Adipocyte (in vitro differentiated cells): ENCODE measurements around the gene BRD3.

Experiments
- DNase-seq: peaks from one replicate; pipeline ENCODE4 v3.0.0-alpha.2; 2015; ENCODE audit warnings: low read depth
- H3K27me3 ChIP-seq: replicated peaks from 2 replicates; pipeline ENCODE4 v1.7.0; 2013; ENCODE audit warnings: mild to moderate bottlenecking, low read length, moderate library complexity; ENCODE audit not compliant: control insufficient read depth, insufficient read depth
- H3K36me3 ChIP-seq: 2 replicates; pipeline ENCODE4 v1.7.0; 2013; ENCODE audit warnings: low read length, mild to moderate bottlenecking, moderate library complexity; ENCODE audit not compliant: control insufficient read depth, insufficient read depth, severe bottlenecking
- H3K4me1 ChIP-seq: 2 replicates; pipeline ENCODE4 v1.7.0; 2013; ENCODE audit warnings: mild to moderate bottlenecking, low read length, moderate library complexity; ENCODE audit not compliant: control insufficient read depth, insufficient read depth
- H3K4me3 ChIP-seq: 2 replicates; pipeline ENCODE4 v1.7.0; 2013; ENCODE audit warnings: mild to moderate bottlenecking, low read length, moderate library complexity
- H3K9ac ChIP-seq: 2 replicates; pipeline ENCODE4 v1.7.0; 2013; ENCODE audit warnings: mild to moderate bottlenecking, low read length, moderate library complexity
- H3K9me3 ChIP-seq: 2 replicates; pipeline ENCODE4 v1.7.0; 2013; ENCODE audit warnings: mild to moderate bottlenecking, low read length, moderate library complexity; ENCODE audit not compliant: control insufficient read depth

The BRD3 gene

GRCh38 chr9:134066526-134066912 is 1.3 kb downstream of the BRD3 start:
- H3K36me3 ChIP-seq, result no peaks in the 10 kb centered on the region
- peak; percentile 56 for DNase-seq
- peak overlapping the region; percentile 94 for H3K4me3 ChIP-seq
- peaks cover 18% of the 10 kb centered on the region for H3K4me1 ChIP-seq
- H3K27me3 ChIP-seq, result peaks cover 25% of the 10 kb centered on the region
- H3K9ac ChIP-seq, result peak overlapping the region; percentile 94
- no peaks in the 10 kb centered on the region for H3K9me3 ChIP-seq

DNA sequence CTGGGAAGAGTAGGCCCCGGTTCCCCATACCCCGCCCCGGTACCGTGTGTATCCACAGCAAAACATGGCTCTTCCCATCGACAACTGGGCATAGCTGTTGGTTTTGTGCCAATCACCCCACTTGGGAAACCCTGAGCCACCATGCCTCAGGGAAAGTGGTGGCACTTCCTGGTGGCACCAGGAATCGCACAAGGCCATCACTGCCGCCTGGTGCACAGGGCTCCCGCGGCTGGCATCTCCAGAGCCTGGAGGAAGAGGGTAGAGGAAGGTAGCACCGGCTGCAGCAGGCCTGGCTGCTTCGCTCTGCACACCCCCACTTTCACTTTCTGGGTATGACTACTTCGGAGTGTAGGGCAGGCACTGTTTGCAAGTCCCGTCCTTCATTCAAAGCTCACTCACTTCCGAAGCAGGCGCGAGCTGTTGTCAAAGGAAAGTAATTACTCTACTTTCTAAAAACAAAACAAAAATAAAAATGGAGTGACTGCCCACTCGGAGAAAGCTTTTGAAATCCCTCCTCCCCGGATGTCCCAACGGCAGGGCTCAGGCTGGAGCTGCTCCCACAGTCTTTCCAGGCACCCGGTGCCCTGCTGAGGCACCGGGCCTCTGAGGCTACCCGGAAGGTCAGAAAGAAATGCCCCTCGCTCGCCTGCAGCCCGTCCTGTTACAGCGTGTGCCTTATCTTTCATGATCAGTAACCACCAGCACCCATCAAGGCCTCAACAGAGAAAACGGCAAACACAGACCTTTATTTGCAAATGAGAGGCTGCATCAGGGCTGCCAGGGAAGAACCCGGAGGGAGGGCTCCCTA is 2.0 kb downstream of the BRD3 start:
- Histone ChIP-seq H3K4me1 (peaks cover 18% of the 10 kb centered on the region), H3K9ac (peak overlapping the region; percentile 94), H3K4me3 (peak overlapping the region; percentile 94), H3K27me3 (peaks cover 18% of the 10 kb centered on the region), H3K36me3 (no peaks in the 10 kb centered on the region), H3K9me3 (no peaks in the 10 kb centered on the region)
- DNase-seq, result peak; percentile 62

DNA sequence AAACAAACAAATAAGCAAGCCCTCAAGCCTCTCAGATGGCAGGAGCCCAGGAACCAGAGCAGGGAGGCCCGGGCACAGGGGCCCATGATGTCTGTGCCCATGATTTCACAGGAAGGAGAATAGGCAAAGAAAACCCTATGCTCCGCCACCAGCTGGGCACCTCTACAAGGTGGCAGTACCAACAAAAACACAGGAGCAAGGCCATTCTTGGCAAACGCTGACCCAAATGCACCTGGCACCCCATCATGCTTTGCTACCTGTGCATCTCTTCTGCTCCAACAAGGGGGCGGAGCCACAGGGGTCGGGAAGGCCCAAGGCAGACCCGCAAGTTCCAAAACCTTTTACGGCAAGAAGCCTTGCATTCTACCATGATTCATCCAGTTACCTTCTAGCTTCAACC is 3.1 kb downstream of the BRD3 start:
- H3K9me3 ChIP-seq, result no peaks in the 10 kb centered on the region
- no peak overlapping the region for H3K4me3 ChIP-seq
- peaks cover 18% of the 10 kb centered on the region for H3K4me1 ChIP-seq
- peaks cover 6% of the 10 kb centered on the region for H3K27me3 ChIP-seq
- DNase-seq, result no peak
- no peaks in the 10 kb centered on the region for H3K36me3 ChIP-seq
- H3K9ac ChIP-seq, result no peak overlapping the region

DNA sequence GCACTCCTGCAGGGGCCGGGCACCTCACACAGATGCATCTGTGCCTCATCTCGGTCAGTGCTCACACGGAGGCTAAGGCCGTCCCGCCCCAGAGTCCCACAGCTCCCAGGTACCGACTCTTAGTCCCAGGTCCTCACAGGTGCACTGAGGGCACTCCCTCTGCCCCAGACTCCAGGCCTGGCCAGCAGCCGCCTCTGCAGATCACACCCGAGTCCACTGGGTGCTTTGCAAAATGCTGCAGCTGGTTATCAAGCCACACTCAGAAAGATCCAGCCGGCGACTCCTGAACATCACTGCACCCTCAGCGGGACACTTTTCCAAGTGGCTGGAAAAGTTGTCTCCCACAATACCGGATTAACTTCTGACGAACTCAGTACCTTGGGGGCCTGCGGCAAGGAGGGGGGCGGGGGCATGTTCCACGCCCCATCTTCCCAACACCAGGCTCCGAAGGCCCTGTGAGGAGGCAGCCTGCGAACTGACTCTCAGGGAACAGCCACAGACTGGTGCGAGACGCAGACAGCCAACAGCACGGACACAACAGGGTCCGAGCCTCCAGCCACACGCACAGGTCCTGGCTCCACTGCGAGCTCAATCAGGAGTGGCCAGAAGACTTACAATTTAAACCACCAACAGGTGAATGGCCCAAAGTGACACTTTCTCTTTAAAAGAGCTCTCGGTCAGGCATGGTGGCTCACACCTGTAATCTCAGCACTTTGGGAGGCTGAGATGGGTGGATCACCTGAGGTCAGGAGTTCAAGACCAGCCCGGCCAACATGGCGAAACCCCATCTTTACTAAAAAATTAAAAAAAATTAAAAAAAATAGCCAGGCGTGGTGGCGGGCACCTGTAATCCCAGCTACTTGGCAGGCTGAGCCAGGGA is 4.0 kb downstream of the BRD3 start:
- H3K36me3 ChIP-seq, result no peaks in the 10 kb centered on the region
- H3K9ac ChIP-seq, result no peak overlapping the region
- H3K4me3 ChIP-seq, result no peak overlapping the region
- peaks cover 17% of the 10 kb centered on the region for H3K4me1 ChIP-seq
- H3K9me3 ChIP-seq, result no peaks in the 10 kb centered on the region
- DNase-seq, result no peak
- no peaks in the 10 kb centered on the region for H3K27me3 ChIP-seq

DNA sequence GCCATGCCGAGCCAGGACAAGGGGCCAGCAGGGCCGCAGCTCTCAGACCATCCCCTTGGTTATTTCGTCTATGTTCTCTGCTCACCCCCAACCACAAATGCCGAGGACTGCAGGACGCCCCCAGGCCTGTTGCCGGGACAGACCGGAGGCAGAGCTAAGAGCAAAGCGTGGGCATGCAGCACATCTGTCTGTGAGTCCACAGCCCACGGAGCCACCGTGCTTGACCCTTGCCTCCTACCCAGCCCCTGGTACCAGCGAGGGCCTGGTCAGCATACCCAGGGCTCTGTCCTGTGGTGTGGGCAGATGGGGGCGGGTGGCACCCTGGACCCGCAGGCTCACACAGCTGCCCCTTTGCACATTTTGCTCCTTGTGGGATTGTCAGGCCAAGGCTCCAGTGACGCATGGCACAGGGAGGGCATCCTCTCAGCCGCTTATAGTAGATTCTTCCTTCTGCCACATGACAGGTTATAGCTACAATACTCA is 4.7 kb downstream of the BRD3 start:
- Histone ChIP-seq H3K4me3 (no peak overlapping the region), H3K27me3 (no peaks in the 10 kb centered on the region), H3K9ac (no peak overlapping the region), H3K9me3 (no peaks in the 10 kb centered on the region), H3K36me3 (no peaks in the 10 kb centered on the region), H3K4me1 (peaks cover 24% of the 10 kb centered on the region)
- DNase-seq, result no peak

DNA sequence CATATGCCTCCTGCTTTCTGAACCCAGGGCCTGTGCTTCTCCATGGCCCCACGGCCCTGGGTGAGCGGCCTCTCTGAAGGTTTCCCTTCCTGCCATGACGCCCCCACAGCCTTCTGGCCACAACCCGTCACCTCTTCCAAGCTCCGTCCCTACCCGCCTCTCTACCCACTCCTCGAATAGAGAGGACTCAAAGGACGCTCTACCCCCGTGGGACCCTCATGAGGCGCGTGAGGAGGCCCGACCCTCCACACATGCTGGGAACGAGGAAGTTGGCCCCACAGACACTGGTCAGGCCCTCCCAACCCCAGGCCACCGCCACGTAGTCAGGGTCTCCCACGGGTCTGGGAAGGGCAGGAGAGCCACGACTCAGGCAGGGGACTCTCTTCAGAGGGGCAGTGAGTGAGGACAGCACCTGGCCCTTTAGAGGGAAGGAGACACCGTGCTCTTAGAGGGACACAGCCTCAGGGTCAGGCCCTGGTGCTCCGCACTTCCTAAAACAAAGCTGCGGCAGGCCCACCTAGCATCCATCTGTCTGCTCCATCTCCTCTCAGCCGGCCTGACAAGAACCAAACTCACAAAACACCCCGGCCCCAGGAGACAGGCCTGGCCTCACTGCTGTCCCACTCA is 5.3 kb downstream of the BRD3 start:
- Histone ChIP-seq H3K4me3 (no peak overlapping the region), H3K9me3 (no peaks in the 10 kb centered on the region), H3K36me3 (no peaks in the 10 kb centered on the region), H3K27me3 (no peaks in the 10 kb centered on the region), H3K9ac (no peak overlapping the region), H3K4me1 (peaks cover 26% of the 10 kb centered on the region)
- DNase-seq, result no peak

- Histone ChIP-seq H3K36me3 (no peaks in the 10 kb centered on the region), H3K4me1 (peaks cover 26% of the 10 kb centered on the region), H3K9ac (no peak overlapping the region), H3K9me3 (no peaks in the 10 kb centered on the region), H3K27me3 (no peaks in the 10 kb centered on the region), H3K4me3 (no peak overlapping the region)
- DNase-seq, result no peak
These were observed 6.0 kb downstream of the BRD3 start for GRCh38 chr9:134061688-134062371.

DNA sequence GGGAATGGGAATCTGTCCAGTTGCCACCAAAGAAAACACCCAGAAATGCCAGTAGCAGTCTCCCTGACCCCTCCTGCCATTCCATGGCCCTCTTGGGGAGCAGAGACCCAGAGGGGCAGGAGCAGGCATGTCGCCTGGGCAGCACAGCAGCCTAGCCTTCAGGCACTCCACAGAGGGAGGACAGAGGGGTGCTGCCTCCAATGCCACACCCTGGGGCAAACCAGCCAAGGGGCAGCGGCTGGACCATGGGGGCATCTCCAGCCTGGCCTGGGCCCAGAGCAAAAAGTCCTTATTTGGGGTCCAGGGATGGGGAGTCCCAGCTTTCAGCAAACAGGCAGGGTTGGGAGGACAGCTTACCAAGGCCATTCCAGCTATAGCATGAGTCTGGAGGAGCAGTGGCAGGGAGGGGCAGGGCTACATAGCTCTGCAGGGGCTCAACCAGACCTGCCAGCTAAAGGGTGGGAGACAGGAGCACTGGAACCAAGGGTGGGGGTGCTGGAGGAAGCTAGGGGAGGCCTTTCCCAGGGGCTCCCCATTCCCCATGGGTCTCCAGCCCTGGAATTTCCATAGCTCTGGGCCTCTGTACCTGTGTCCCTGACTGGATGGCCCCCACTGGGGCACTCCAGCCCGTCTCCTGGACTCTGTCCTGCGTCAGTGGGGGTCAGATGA is 6.7 kb downstream of the BRD3 start:
- peaks cover 26% of the 10 kb centered on the region for H3K4me1 ChIP-seq
- H3K9me3 ChIP-seq, result no peaks in the 10 kb centered on the region
- H3K36me3 ChIP-seq, result no peaks in the 10 kb centered on the region
- H3K27me3 ChIP-seq, result no peaks in the 10 kb centered on the region
- H3K9ac ChIP-seq, result no peak overlapping the region
- DNase-seq, result no peak
- no peak overlapping the region for H3K4me3 ChIP-seq

- no peaks in the 10 kb centered on the region for H3K9me3 ChIP-seq
- H3K9ac ChIP-seq, result no peak overlapping the region
- no peak overlapping the region for H3K4me3 ChIP-seq
- no peaks in the 10 kb centered on the region for H3K36me3 ChIP-seq
- H3K4me1 ChIP-seq, result peaks cover 27% of the 10 kb centered on the region
- H3K27me3 ChIP-seq, result no peaks in the 10 kb centered on the region
- DNase-seq, result no peak
These were observed 7.3 kb downstream of the BRD3 start for GRCh38 chr9:134060546-134060945.

- no peak for DNase-seq
These were observed 8.0 kb downstream of the BRD3 start for GRCh38 chr9:134059661-134060395.

More at GRCh38 chr9:134059661-134060395, 8.0 kb downstream of the BRD3 start:
- H3K4me1 ChIP-seq, result peaks cover 30% of the 10 kb centered on the region
- no peaks in the 10 kb centered on the region for H3K9me3 ChIP-seq
- no peaks in the 10 kb centered on the region for H3K27me3 ChIP-seq
- H3K4me3 ChIP-seq, result no peak overlapping the region
- no peaks in the 10 kb centered on the region for H3K36me3 ChIP-seq
- H3K9ac ChIP-seq, result no peak overlapping the region
